ENCODE measurements around the gene BHLHA9. TPM values are rescaled to one million over a fixed set of nuclear protein-coding genes. Genes with fewer than 3 reads are reported as not detected.

The BHLHA9 gene
- total and polyA plus RNA-seq, 2 donors: not detected

- Histone ChIP-seq H3K9me3 (ENCODE audit: control insufficient read depth in 2 of 2, insufficient read depth in 1 of 2, low read length in 1 of 2) (no peaks in the 10 kb centered on the region), H3K36me3 (ENCODE audit: control insufficient read depth in 2 of 2, insufficient read depth in 2 of 2, low read length in 1 of 2) (no peaks in the 10 kb centered on the region), H3K4me1 (ENCODE audit: control insufficient read depth in 2 of 2, insufficient read depth in 2 of 2, low read length in 2 of 2) (peaks cover 0 to 5% of the 10 kb centered on the region in 2 donors), H3K27me3 (ENCODE audit: control insufficient read depth in 2 of 2, insufficient read depth in 1 of 2, low read length in 1 of 2) (peaks cover 51 to 69% of the 10 kb centered on the region in 2 donors), H3K4me3 (ENCODE audit: low read length in 2 of 2) (peak overlapping the region in 1 of 2 donors; percentile 46), H3K27ac (ENCODE audit: low read depth in 1 of 2, low read length in 1 of 2) (no peak overlapping the region)
- under 1% methylated on average over 78 of the region's 79 CpGs for WGBS
- DNase-seq (ENCODE audit: low read depth in 6 of 9, low spot score in 9 of 9): no peak
Measured at GRCh38 chr17:1228781-1229348, 41.4 kb upstream of the BHLHA9 start.

GRCh38 chr17:1229349-1229899 is 40.8 kb upstream of the BHLHA9 start:
- H3K27ac ChIP-seq (ENCODE audit: low read depth in 1 of 2, low read length in 1 of 2): no peak overlapping the region
- H3K9me3 ChIP-seq (ENCODE audit: control insufficient read depth in 2 of 2, insufficient read depth in 1 of 2, low read length in 1 of 2): no peaks in the 10 kb centered on the region
- peak overlapping the region in 1 of 2 donors; percentile 46 for H3K4me3 ChIP-seq (ENCODE audit: low read length in 2 of 2)
- peaks cover 51 to 71% of the 10 kb centered on the region in 2 donors for H3K27me3 ChIP-seq (ENCODE audit: control insufficient read depth in 2 of 2, insufficient read depth in 1 of 2, low read length in 1 of 2)
- H3K36me3 ChIP-seq (ENCODE audit: control insufficient read depth in 2 of 2, insufficient read depth in 2 of 2, low read length in 1 of 2): no peaks in the 10 kb centered on the region
- peaks cover 0 to 5% of the 10 kb centered on the region in 2 donors for H3K4me1 ChIP-seq (ENCODE audit: control insufficient read depth in 2 of 2, insufficient read depth in 2 of 2, low read length in 2 of 2)
- DNase-seq (ENCODE audit: low read depth in 6 of 9, low spot score in 9 of 9): peak in 1 of 9 donors; percentile 37
- WGBS: under 1% methylated on average over 74 of the region's 74 CpGs

GRCh38 chr17:1229900-1230501 is 40.2 kb upstream of the BHLHA9 start:
- H3K27me3 ChIP-seq (ENCODE audit: control insufficient read depth in 2 of 2, insufficient read depth in 1 of 2, low read length in 1 of 2): peaks cover 51 to 71% of the 10 kb centered on the region in 2 donors
- no peaks in the 10 kb centered on the region for H3K9me3 ChIP-seq (ENCODE audit: control insufficient read depth in 2 of 2, insufficient read depth in 1 of 2, low read length in 1 of 2)
- H3K4me3 ChIP-seq (ENCODE audit: low read length in 2 of 2): peak overlapping the region in 1 of 2 donors; percentile 46
- 20% methylated on average over 51 of the region's 51 CpGs for WGBS
- DNase-seq (ENCODE audit: low read depth in 6 of 9, low spot score in 9 of 9): no peak
- no peaks in the 10 kb centered on the region for H3K36me3 ChIP-seq (ENCODE audit: control insufficient read depth in 2 of 2, insufficient read depth in 2 of 2, low read length in 1 of 2)
- no peak overlapping the region for H3K27ac ChIP-seq (ENCODE audit: low read depth in 1 of 2, low read length in 1 of 2)
- H3K4me1 ChIP-seq (ENCODE audit: control insufficient read depth in 2 of 2, insufficient read depth in 2 of 2, low read length in 2 of 2): peaks cover 0 to 5% of the 10 kb centered on the region in 2 donors

GRCh38 chr17:1231456-1231855 is 38.8 kb upstream of the BHLHA9 start:
- Histone ChIP-seq H3K27ac (ENCODE audit: low read depth in 1 of 2, low read length in 1 of 2) (no peak overlapping the region), H3K9me3 (ENCODE audit: control insufficient read depth in 2 of 2, insufficient read depth in 1 of 2, low read length in 1 of 2) (no peaks in the 10 kb centered on the region), H3K27me3 (ENCODE audit: control insufficient read depth in 2 of 2, insufficient read depth in 1 of 2, low read length in 1 of 2) (peaks cover 46 to 60% of the 10 kb centered on the region in 2 donors), H3K4me1 (ENCODE audit: control insufficient read depth in 2 of 2, insufficient read depth in 2 of 2, low read length in 2 of 2) (peaks cover 0 to 5% of the 10 kb centered on the region in 2 donors), H3K36me3 (ENCODE audit: control insufficient read depth in 2 of 2, insufficient read depth in 2 of 2, low read length in 1 of 2) (no peaks in the 10 kb centered on the region), H3K4me3 (ENCODE audit: low read length in 2 of 2) (no peak overlapping the region)
- WGBS: 66% methylated on average over 12 of the region's 12 CpGs
- no peak for DNase-seq (ENCODE audit: low read depth in 6 of 9, low spot score in 9 of 9)

- Histone ChIP-seq H3K27ac (ENCODE audit: low read depth in 1 of 2, low read length in 1 of 2) (no peak overlapping the region), H3K36me3 (ENCODE audit: control insufficient read depth in 2 of 2, insufficient read depth in 2 of 2, low read length in 1 of 2) (no peaks in the 10 kb centered on the region), H3K4me3 (ENCODE audit: low read length in 2 of 2) (no peak overlapping the region), H3K27me3 (ENCODE audit: control insufficient read depth in 2 of 2, insufficient read depth in 1 of 2, low read length in 1 of 2) (peaks cover 41 to 53% of the 10 kb centered on the region in 2 donors), H3K9me3 (ENCODE audit: control insufficient read depth in 2 of 2, insufficient read depth in 1 of 2, low read length in 1 of 2) (peaks cover 0 to 3% of the 10 kb centered on the region in 2 donors), H3K4me1 (ENCODE audit: control insufficient read depth in 2 of 2, insufficient read depth in 2 of 2, low read length in 2 of 2) (peaks cover 0 to 5% of the 10 kb centered on the region in 2 donors)
- 91% methylated on average over 8 of the region's 8 CpGs for WGBS
- no peak for DNase-seq (ENCODE audit: low read depth in 6 of 9, low spot score in 9 of 9)
Measured at GRCh38 chr17:1232331-1232730, 37.9 kb upstream of the BHLHA9 start.

- WGBS: 94% methylated on average over 7 of the region's 11 CpGs
- Histone ChIP-seq H3K4me1 (ENCODE audit: control insufficient read depth in 2 of 2, insufficient read depth in 2 of 2, low read length in 2 of 2) (peaks cover 0 to 4% of the 10 kb centered on the region in 2 donors), H3K27ac (ENCODE audit: low read depth in 1 of 2, low read length in 1 of 2) (no peak overlapping the region), H3K27me3 (ENCODE audit: control insufficient read depth in 2 of 2, insufficient read depth in 1 of 2, low read length in 1 of 2) (peaks cover 39 to 48% of the 10 kb centered on the region in 2 donors), H3K36me3 (ENCODE audit: control insufficient read depth in 2 of 2, insufficient read depth in 2 of 2, low read length in 1 of 2) (no peaks in the 10 kb centered on the region), H3K9me3 (ENCODE audit: control insufficient read depth in 2 of 2, insufficient read depth in 1 of 2, low read length in 1 of 2) (peaks cover 0 to 4% of the 10 kb centered on the region in 2 donors), H3K4me3 (ENCODE audit: low read length in 2 of 2) (no peak overlapping the region)
- DNase-seq (ENCODE audit: low read depth in 6 of 9, low spot score in 9 of 9): no peak
Measured at GRCh38 chr17:1232786-1233185, 37.5 kb upstream of the BHLHA9 start.

GRCh38 chr17:1234455-1234854 is 35.8 kb upstream of the BHLHA9 start:
- Histone ChIP-seq H3K4me3 (ENCODE audit: low read length in 2 of 2) (no peak overlapping the region), H3K9me3 (ENCODE audit: control insufficient read depth in 2 of 2, insufficient read depth in 1 of 2, low read length in 1 of 2) (peaks cover 0 to 4% of the 10 kb centered on the region in 2 donors), H3K27me3 (ENCODE audit: control insufficient read depth in 2 of 2, insufficient read depth in 1 of 2, low read length in 1 of 2) (peaks cover 26 to 35% of the 10 kb centered on the region in 2 donors), H3K27ac (ENCODE audit: low read depth in 1 of 2, low read length in 1 of 2) (no peak overlapping the region), H3K4me1 (ENCODE audit: control insufficient read depth in 2 of 2, insufficient read depth in 2 of 2, low read length in 2 of 2) (peaks cover 0 to 2% of the 10 kb centered on the region in 2 donors), H3K36me3 (ENCODE audit: control insufficient read depth in 2 of 2, insufficient read depth in 2 of 2, low read length in 1 of 2) (no peaks in the 10 kb centered on the region)
- WGBS: 97% methylated on average over 4 of the region's 4 CpGs
- DNase-seq (ENCODE audit: low read depth in 6 of 9, low spot score in 9 of 9): no peak

- Histone ChIP-seq H3K9me3 (ENCODE audit: control insufficient read depth in 2 of 2, insufficient read depth in 1 of 2, low read length in 1 of 2) (peaks cover 0 to 4% of the 10 kb centered on the region in 2 donors), H3K4me3 (ENCODE audit: low read length in 2 of 2) (no peak overlapping the region), H3K27ac (ENCODE audit: low read depth in 1 of 2, low read length in 1 of 2) (no peak overlapping the region), H3K27me3 (ENCODE audit: control insufficient read depth in 2 of 2, insufficient read depth in 1 of 2, low read length in 1 of 2) (peaks cover 4 to 13% of the 10 kb centered on the region in 2 donors), H3K4me1 (ENCODE audit: control insufficient read depth in 2 of 2, insufficient read depth in 2 of 2, low read length in 2 of 2) (no peaks in the 10 kb centered on the region), H3K36me3 (ENCODE audit: control insufficient read depth in 2 of 2, insufficient read depth in 2 of 2, low read length in 1 of 2) (no peaks in the 10 kb centered on the region)
- 81% methylated on average over 6 of the region's 6 CpGs for WGBS
- no peak for DNase-seq (ENCODE audit: low read depth in 6 of 9, low spot score in 9 of 9)
Measured at GRCh38 chr17:1237471-1237870, 32.8 kb upstream of the BHLHA9 start.

- 29% methylated on average over 11 of the region's 11 CpGs for WGBS
- no peak overlapping the region for H3K4me3 ChIP-seq (ENCODE audit: low read length in 2 of 2)
- H3K27ac ChIP-seq (ENCODE audit: low read depth in 1 of 2, low read length in 1 of 2): no peak overlapping the region
- no peaks in the 10 kb centered on the region for H3K36me3 ChIP-seq (ENCODE audit: control insufficient read depth in 2 of 2, insufficient read depth in 2 of 2, low read length in 1 of 2)
- no peaks in the 10 kb centered on the region for H3K4me1 ChIP-seq (ENCODE audit: control insufficient read depth in 2 of 2, insufficient read depth in 2 of 2, low read length in 2 of 2)
- peaks cover 0 to 4% of the 10 kb centered on the region in 2 donors for H3K9me3 ChIP-seq (ENCODE audit: control insufficient read depth in 2 of 2, insufficient read depth in 1 of 2, low read length in 1 of 2)
- peak in 1 of 9 donors; percentile 50 for DNase-seq (ENCODE audit: low read depth in 6 of 9, low spot score in 9 of 9)
- H3K27me3 ChIP-seq (ENCODE audit: control insufficient read depth in 2 of 2, insufficient read depth in 1 of 2, low read length in 1 of 2): peaks cover 0 to 8% of the 10 kb centered on the region in 2 donors
Measured at GRCh38 chr17:1239210-1239609, 31.0 kb upstream of the BHLHA9 start.
